Middle frontal gyrus (tissue), 1 donor: ENCODE measurements around the gene RAC2.
"Not testable (repeated sequence)": the region's sequence is repeated elsewhere in the genome, so short reads cannot be mapped to it uniquely, and the experiment has no call there.

Experiments
- DNase-seq: peaks from one replicate; pipeline ENCODE4 v3.0.0-alpha.2; 2015; ENCODE audit warnings: low spot score; ENCODE audit errors: extremely low spot score

The RAC2 gene

DNA sequence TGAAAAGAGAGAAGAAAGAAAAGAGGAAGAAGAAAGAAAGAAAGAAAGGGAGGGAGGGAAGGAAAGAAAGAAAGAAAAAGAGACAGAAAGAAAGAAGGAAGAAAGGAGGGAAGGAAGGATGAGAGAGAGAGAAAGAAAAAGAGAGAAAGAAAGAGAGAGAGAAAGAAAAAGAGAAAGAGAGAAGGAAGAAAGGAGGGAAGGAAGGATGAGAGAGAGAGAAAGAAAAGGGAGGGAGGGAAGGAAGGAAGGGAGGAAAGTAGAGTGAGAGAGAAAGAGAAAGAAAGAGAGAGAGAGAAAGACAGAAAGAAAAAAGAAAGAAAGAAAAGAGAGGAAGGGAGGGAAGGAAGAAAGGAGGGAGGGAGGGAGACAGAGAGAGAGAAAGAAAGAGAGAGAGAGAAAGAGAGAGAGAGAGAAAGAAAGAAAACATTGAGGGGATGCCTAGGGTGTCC lies 11.5 kb upstream of the RAC2 start:
- no peak for DNase-seq

GRCh38 chr22:37254867-37255233 lies 10.8 kb upstream of the RAC2 start:
- no peak for DNase-seq

- no peak for DNase-seq
Measured at GRCh38 chr22:37254209-37254866, 10.3 kb upstream of the RAC2 start.

DNA sequence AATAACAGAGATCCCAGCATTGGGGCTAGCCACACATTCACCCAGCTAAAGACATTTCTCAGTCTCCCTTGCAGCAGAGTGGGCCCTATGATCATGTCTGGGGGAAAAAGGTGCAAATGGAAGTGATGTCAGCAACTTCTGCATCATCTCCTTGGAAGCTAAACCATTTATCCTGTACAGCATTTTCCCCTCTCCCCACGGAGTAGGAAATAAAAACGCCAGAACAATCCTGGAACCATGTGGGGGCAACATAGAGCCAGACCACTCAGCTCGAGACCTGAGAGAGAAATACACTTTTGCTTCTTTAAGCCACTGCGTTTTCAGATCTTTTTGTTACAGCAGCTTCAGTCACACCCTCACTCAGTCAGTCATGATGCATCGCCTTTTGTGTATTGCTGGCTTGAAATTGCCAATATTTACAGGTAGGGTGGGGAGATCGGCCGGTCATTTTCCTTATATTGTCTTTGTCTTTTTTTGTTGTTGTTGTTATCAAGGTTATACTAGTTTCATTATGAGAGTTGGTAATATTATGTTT lies 9.1 kb upstream of the RAC2 start:
- DNase-seq: no peak

- not testable (repeated sequence) for DNase-seq
Measured at GRCh38 chr22:37251836-37252235, 7.8 kb upstream of the RAC2 start.

DNA sequence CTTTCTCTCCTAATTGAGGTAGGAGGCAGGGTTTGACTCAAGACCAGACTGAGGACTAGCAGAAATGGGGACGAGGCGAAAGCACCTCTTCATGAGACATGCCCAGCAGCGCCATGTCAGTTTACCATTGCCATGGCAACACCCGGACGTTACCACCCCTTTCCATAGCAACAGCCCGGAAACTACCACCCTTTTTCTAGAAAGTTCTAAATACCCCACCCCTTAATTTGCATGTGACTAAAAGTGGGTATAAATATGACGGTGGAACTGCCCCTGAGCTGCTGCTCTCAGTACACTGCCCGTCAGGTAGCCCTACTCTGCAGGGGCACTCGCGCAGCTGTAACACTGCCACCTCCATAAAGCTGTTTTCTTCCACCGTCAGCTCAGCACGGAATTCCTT lies 5.9 kb upstream of the RAC2 start:
- DNase-seq: no peak

- DNase-seq: no peak
Measured at GRCh38 chr22:37248251-37248650, 4.2 kb upstream of the RAC2 start.

DNA sequence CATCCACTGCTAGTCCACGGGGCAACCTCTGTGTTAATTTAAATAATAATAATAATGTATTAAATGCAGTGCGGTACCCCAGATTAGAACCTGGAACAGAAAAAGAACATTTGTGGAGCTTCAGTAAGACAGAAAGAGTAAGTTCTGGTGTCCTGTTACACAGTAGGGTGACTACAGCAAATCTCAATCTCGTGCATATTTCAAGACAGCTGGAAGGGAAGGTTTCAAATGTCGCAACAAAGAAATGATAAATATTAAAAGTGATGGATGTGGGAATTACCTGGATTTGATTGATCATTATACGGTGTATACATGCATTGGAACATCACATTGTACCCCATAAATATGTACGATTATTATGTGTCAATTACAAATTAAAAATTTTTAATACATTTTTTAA lies 1.7 kb upstream of the RAC2 start:
- no peak for DNase-seq

- DNase-seq: no peak
Measured at GRCh38 chr22:37244922-37245722, 1.1 kb upstream of the RAC2 start.

- no peak for DNase-seq
Measured at GRCh38 chr22:37243402-37244113, 511 bp downstream of the RAC2 start.

- no peak for DNase-seq
Measured at GRCh38 chr22:37242395-37242918, 1.6 kb downstream of the RAC2 start.

GRCh38 chr22:37241351-37242142 lies 2.5 kb downstream of the RAC2 start:
- DNase-seq: no peak

GRCh38 chr22:37240941-37241320 lies 3.1 kb downstream of the RAC2 start:
- DNase-seq: no peak

GRCh38 chr22:37240240-37240940 lies 3.7 kb downstream of the RAC2 start:
- DNase-seq: no peak

DNA sequence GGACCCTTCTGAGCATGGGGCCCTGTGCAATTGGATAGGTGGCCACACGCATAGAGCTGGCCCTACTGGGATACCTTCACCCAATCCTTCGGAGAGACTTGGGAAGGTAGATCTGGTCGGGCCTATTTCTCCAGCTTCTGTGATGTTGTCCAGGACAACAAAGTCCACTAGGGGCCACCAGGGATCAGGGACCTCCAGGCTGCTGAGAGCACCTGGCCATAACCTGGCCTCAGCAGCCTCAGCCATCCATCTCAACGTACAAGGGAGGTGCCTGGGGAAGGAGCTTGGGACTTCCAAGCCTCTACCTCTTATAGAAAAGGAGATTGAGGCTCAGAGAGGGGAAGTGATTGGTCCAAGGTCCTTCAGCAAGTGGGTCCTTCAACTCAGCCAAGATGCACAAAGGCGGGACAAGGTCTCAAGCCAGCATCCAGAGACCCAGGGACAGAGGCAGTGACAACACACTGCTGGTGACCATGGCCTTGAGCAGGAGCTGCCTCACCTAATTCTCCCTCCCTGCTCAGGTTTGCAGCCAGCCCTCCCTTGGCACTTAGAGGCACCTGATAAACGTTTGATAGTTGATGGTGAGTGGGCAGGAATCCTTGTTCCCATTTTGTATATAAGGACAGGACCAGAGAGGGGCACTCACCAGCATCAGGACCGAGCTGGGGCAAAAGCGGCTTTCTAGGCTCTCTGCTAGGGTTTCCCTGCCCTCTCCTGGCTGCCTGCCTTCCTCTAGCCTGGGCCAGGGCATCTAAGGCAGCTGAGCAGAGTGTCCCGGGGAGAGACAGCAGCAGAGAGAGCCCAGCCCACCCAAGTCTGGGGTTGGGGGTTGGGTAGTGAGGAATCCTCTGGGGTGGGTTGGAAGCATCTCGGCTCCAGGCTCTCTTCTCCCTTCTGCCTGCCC lies 4.5 kb downstream of the RAC2 start:
- no peak for DNase-seq

GRCh38 chr22:37237371-37238268 lies 6.4 kb downstream of the RAC2 start:
- no peak for DNase-seq

- no peak for DNase-seq
Measured at GRCh38 chr22:37235897-37236607, 8.0 kb downstream of the RAC2 start.
